GM18526 (cell line): ENCODE measurements around the gene MYD88.

Experiments
- POLR2A ChIP-seq: IDR thresholded peaks from 3 replicates; pipeline ENCODE4 v1.6.1; 2011; ENCODE audit not compliant: insufficient read length; ENCODE audit errors: extremely low read depth

The MYD88 gene

DNA sequence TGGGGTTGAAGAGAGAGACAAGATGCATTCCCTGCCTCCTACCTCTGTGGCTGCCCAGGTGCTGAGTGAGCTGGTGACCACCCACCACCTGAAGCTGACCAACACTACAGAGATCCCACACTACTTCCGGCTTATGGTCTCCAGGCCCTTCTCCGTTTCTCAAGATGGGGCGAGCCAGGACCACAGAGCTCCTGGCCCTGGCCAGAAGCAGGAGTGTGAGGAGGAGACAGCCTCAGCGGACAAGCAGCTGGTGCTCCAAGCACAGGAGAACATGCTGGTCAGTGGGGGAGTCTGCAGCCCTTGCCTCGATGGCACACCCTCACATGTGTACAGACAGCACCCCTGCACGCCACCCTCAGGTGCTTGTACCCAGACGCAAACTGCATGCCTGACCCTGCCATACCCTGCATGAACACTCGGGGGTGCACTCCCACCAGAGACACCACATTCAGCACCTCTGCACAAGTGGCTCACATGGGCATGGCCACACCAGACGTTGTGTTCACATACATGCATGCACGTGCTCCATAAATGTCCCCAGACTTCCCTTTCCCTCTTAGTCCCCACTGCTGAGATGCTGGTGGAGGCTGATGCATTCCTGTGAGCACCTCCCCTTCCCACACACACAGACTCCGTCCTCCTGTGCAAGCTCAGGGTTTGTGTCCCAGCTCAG is 20.6 kb upstream of the MYD88 start:
- TF ChIP-seq POLR2A, result no peak

DNA sequence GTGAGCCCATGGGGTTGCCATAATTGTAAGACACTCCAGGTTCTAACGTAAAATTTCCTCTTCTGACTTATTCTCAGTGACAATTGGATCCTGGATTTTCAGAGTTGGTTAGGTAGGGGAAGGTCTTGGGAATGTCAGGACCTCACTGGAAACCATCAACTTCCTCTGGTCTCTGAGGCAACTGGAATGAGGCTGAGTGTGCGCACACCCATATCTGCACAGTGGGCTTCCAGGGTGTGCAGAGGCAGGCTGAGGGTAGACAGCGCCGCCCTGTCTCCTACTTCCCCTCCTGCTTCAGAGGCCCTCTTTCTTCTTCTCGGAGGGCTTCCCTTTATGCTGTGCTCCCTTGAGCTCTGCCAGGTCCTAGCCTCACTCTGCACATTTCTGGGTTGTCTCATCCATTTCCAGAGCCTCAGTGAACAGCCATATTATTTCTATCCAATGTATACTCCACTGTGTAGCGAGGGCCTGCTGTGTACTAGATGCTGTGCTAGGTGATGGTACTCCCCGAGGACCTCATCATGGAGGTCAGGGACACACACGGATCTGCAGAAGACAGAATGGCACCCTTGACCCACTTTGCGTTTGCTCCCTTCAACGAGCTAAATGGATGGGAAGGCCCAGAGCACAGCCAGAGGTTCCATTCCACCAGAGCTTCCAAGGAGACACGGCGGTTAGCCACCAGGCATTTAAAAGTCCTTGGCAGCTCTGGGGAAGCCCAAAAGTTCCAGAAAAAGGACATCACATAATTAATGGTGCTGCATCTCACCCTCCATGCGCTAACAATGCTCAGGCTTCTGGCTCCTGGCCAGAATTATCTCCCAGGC is 19.8 kb upstream of the MYD88 start:
- no peak for TF ChIP-seq POLR2A

DNA sequence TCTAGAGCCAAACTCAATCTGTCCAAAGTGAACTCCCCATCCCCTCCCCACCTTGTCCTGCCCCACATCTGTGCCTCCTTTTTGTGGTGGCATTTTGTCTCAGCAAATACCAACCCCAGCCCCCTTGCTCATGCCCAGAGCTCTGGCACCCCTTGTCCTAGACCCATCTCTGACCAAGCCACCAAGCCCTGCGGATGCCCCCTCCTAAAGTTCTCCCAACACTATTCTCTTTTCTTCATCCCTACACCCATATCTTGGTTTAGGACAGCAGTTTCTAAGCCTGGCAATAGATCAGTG is 19.3 kb upstream of the MYD88 start:
- no peak for TF ChIP-seq POLR2A

DNA sequence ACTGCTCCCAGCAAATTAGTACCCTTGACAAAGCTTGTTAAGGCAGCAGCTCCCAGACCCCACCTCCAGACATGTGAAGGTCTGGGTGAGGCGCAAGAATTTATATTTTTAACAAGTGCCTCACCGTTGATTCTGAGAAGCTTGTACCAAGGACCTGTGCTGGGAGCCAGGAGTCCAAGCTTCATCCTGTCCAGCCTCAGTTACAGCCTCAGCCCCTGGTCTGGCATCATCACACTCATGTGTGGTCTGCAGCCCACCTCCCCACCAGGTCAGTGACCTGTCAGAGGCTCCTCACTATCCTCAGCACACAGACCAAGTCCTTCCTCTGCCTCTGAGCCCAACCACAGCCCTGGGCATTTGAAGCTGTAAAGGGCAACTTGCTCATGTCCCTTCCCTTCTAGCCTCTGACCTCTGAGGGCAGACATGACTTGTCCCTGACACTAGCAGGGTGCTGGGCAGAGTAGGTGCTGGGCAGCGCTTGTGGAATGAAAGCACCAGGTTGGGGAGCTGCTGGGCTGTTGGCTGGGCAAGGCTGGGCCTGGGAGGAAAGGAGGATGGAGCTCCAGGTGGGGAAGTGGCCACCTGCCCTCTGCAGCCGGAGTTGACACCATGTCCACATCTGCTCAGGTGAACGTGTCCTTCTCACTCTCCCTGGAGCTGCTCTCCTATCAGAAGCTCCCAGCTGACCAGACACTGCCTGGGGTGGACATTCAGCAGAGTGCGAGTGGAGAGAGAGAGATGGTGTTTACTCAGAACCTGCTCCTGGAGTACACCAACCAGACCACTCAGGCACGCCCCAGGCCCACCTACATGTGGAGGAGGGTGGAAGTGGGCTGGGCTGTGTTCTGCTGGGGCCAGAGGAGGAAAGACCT is 18.4 kb upstream of the MYD88 start:
- no peak for TF ChIP-seq POLR2A

DNA sequence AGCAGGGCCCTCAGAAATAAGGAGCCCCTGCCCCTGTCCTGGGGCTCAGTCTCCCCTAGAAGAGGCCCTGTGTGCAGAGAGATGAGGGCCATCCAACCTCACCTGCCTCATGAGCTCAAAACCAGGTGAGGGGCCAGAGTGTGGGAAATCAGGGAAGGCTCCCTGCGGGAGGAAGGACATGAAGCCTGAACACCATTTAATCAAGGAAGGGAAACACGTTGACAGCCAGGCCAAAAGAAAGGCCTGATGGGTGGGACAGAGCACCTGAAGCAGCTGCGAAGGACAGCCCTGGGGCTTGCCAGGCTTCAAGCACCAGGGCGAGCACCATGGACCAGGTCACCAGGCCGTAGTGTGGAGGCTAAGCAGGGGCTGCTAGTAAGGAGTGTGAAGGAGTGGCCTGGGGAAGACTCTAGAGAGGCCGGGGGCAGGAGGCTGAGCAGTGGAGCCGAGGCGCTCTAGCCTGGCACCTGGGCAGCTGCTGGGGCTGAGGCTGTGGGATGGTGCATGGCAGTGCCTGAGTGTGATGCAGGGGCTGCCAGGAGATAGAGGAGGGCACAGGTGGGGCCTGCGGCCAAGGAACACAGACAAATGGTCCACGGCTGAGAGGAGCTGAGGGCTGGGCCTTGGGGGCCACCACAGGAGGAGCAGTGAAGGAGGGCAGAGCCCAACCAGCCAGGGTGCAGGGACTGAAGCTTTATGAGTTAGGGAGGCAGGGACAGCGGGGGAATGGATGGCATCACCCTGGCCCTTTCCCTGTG is 17.6 kb upstream of the MYD88 start:
- TF ChIP-seq POLR2A, result no peak

DNA sequence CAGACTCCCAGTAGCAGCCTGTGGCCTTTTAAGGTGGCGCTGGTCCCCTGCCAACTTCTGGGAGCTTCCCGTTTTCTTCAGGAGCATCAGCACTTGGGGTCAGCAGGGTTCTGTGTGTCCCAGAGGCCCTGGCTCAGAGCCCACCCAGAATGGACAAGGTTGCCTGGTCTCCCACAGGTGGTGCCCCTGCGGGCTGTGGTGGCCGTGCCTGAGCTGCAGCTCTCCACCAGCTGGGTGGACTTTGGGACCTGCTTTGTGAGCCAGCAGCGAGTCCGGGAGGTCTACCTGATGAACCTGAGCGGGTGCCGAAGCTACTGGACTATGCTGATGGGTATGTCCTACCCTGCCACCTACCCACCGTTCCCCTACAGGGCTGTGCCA is 17.0 kb upstream of the MYD88 start:
- TF ChIP-seq POLR2A, result no peak

DNA sequence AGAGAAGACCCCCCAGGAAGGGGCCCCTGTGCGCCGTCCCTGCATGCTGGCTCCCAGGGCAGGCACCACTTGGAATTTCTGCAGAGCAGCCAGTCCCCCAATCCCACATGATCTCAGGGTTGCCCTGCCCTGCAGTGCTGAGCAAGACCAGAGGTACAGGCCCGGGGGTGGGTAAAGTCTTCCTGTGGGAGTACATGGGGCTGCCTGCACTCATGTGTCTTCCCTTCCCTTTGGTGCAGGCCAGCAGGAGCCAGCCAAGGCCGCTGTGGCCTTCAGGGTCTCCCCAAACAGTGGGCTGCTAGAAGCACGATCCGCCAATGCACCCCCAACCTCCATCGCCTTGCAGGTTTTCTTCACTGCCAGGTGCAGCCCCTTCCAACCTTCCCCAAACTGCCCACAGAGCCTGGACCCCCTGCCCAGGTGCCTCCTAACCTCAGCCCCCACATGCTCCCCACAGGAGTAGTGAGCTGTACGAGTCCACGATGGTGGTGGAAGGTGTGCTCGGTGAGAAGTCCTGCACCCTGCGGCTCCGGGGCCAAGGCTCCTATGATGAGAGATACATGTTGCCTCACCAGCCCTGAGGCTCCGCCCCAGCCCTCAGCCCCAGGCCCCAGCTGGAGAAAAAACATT is 16.5 kb upstream of the MYD88 start:
- TF ChIP-seq POLR2A, result no peak

DNA sequence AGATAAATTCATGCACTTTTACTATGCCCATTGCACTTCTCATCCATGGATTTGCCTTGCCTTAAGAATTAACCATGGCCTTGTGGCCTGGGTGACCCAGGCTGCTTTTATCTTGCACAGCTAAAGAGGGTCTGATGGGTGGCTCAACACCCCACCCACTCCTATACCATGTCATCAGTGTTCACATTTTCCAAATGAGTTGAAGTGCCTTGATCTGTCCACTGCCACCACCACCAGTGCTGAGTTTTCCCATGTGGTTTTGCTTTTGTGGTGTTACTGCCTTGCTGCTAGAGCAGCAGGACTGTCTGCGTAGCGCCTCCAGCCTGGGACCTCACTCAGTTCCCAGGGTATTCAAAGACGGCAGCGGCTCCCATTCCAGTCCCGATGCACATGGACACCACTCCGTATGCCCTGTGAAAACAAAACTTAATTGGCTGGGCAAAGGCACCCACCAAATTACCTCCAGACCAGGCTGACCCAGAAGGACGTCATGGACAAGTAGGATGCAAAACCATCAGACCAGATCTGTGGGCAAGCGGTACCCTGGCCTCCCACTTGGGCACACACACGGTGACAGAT is 15.7 kb upstream of the MYD88 start:
- TF ChIP-seq POLR2A, result no peak

DNA sequence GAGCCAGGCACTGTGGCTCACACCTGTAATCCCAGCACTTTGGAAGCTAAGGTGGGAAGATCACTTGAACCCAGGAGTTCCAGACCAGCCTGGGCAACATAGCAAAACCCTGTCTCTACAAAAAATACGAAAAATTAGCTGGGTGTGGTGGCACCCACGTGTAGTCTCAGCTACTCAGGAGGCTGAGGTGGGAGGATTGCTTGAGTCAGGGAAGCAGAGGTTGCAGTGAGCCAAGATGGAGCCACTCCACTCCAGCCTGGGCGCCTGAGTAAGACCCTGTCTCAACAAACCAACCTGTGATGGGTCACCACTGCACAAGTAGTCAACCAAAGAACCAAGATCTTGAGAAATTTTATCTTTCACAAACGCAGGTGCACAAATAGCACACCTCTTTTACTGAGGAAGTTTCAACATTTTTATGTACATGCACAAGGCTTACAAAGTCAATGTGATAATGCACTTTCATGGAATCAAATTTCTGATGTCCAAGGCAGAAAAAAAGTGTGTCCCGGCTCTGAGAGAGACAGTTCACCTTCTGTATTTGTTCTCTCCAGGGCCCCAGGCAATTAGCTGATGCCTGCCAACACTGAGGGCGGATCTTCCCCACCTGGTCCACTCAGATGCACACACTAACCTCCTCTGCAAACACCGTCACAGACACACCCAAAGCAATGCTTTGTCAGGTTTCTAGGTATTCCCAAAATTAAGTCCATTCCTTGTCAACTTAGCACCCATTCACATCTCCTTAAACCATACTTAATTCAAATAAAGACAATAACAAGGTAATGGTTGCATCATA is 13.9 kb upstream of the MYD88 start:
- no peak for TF ChIP-seq POLR2A

DNA sequence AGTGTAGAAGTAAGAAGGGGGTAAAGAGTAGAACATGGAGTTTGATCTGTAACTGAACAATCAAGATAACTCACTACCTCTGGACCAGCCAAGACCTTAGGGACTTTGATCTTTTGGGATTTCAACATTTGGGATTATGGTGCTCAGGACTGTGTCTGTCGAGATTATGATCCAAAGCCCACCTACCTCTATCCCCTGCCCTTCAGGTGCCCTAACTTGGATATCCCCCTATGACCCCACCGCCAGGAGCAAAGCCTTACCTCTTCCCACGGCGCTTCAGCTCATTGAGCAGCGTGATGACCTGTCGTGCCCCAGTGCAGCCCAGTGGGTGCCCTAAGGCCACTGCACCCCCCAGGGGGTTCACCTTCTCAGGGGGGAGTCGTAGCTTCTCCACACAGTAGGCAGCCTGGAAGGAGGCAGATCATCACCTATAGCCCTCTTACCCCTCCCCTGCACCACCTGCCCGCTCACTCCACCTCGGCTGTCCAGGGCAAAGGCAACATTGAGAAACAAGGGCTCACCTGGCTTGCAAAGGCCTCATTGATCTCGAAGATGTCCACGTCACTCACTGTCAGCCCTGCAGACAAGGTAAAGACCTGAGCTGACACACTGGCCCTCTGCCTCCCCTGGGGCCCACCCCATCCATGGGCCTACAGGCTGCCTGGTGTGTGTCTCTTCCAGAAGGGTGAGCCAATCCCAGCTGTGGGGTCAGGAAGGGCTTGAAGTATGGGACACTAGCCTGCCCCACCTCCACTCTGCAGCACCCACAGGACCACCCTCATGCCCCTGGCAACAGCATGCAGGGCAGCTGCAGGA is 12.9 kb upstream of the MYD88 start:
- no peak for TF ChIP-seq POLR2A

DNA sequence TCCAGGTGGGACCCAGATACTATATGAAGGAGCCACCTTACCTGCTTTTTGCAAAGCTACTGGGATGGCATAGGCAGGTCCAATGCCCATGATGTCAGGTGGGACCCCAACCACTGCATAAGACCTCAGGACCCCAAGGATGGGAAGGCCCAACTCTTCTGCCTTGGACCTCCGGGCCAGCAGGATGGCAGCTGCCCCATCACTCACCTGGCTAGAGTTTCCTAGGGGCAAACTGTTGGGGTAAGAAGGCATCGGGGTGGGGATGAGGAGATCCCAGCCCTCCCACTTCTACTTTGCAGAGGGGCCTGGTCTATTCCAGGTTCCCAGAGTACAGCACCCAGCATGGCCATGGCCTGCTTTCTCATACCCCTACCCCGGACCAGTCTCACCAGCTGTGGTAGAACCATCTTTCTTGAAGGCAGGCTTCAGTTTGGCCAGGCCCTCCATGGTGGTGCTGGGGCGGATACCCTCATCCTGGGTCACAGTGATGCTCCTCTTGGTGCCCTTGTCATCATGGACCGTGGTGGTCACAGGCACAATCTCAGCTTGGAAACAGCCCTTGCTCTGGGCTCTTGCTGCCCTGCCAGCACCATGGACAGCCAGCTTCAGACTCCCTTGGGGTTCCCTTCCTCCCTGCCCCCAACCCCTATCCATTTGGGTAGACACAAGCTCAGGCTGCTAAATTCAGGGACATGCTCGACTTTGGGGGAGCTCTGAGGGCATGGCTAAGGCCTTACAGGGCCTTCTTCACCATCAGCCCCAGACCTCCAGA is 12.2 kb upstream of the MYD88 start:
- no peak for TF ChIP-seq POLR2A
